ENCODE results near the gene ST7.

- no peak for TF ChIP-seq ZNF70 (CRISPR knock-in tag; IDR thresholded peaks at IDR 0.05)
- no peak for TF ChIP-seq PATZ1 (CRISPR knock-in tag; IDR thresholded peaks at IDR 0.05; ENCODE audit: borderline replicate concordance)
Measured at GRCh38 chr7:117012696-117013095, 59.4 kb downstream of the ST7 start.

All from SK-N-SH treated with all-trans-retinoic acid at 6 μM for 48 hours (cell line).